Epithelial cell of proximal tubule (primary cell): Measurements from ENCODE around the gene ULBP1. TPM values are rescaled to one million over a fixed set of nuclear protein-coding genes. Genes with fewer than 3 reads are reported as not detected.
"Not testable (repeated sequence)": the region's sequence is repeated elsewhere in the genome, so short reads cannot be mapped to it uniquely, and the experiment has no call there.

Experiments
- DNase-seq: peaks from one replicate; pipeline ENCODE4 v3.0.0-alpha.2; 2011; ENCODE audit warnings: low read depth
- H3K4me3 ChIP-seq: 2 replicates; pipeline ENCODE4 v1.5.1; 2011; ENCODE audit warnings: low read depth, mild to moderate bottlenecking, low read length
- CTCF ChIP-seq: conservative IDR thresholded peaks from 2 replicates; pipeline ENCODE4 v1.5.1; 2012; ENCODE audit warnings: low read depth, mild to moderate bottlenecking, low read length
- total RNA-seq: library from RNA; depleted of rRNA; stranded (reverse); fragments of >200 nt; gene quantifications from 2 replicates; pipeline ENCODE4 v1.2.3, GENCODE V29; 2015

ULBP1 gene
- total RNA-seq, 1 donor from 2014 or later: 0.23 TPM

DNA sequence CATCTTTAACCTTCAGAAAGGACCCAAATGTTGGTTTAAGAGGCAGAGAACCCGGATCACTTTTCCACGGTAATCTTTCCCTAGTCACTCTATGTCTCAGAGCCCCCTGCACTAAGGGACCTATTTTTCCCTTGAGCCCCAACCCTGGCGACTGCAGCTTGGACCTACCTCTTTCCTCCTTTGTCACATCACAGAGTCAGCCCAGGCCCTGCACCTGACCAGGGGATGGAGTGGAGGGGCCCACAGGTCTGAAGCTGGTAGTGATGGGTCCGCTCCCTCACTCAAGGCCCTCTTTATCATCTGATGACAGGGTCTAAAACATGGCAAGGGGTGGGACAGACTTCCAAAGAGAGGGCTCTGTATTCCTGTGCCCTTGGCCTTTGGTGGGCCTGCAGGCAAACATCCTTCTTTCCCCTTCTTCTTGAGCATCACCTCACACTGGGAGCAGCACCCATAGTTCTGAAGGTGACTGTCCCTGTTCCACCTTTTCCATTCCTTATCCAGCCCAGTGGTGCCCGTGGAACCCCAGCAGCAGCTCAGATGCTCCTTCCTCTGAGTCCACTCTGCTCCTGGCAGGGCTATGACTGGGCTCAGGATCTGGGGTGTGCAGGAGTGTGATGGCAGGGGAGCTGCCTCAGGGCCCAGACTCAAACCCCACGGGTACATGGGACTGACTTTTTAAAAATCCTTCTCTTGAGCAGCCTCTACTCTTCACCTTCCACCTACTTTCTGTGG is 55.3 kb downstream of the ULBP1 start:
- no peak for TF ChIP-seq CTCF
- no peak overlapping the region for H3K4me3 ChIP-seq
- no peak for DNase-seq

GRCh38 chr6:150021870-150022269 is 58.1 kb downstream of the ULBP1 start:
- not testable (repeated sequence) for H3K4me3 ChIP-seq, DNase-seq

Other genes starting within 250 kb of the ULBP1 start
- 10.1 and 11.4 TPM in 2 replicates for gene LATS1, start 245.8 kb upstream of the ULBP1 start, total RNA-seq
- 29.8 and 31.5 TPM in 2 replicates for gene NUP43, start 217.4 kb upstream of the ULBP1 start, total RNA-seq
- gene PCMT1, start 214.2 kb upstream of the ULBP1 start, total RNA-seq: 110 and 162 TPM in 2 replicates
- gene LRP11, start 99.6 kb upstream of the ULBP1 start, total RNA-seq: 41.7 and 54.5 TPM in 2 replicates
- gene RAET1E, start 65.8 kb upstream of the ULBP1 start, total RNA-seq: not detected in 2 replicates
- 0.43 TPM in 1 of 2 replicates, not detected in the other for gene RAET1G, start 40.8 kb upstream of the ULBP1 start, total RNA-seq
- 5.3 and 16.0 TPM in 2 replicates for gene ULBP2, start 21.9 kb upstream of the ULBP1 start, total RNA-seq
- 1.5 and 3.1 TPM in 2 replicates for gene RAET1L, start 61.6 kb downstream of the ULBP1 start, total RNA-seq
- gene ULBP3, start 105.2 kb downstream of the ULBP1 start, total RNA-seq: 8.2 and 16.6 TPM in 2 replicates
- gene PPP1R14C, start 179.1 kb downstream of the ULBP1 start, total RNA-seq: 26.3 and 27.0 TPM in 2 replicates